Endothelial cell of umbilical vein (primary cell): ENCODE data around the gene PPP1R7. TPM values are rescaled to one million over a fixed set of nuclear protein-coding genes. Genes with fewer than 3 reads are reported as not detected.

ENCODE experiments used
- BruUV-seq: library from RNA; stranded (reverse); fragments of 400-500 nt; replicated peaks from 2 replicates; lab custom pipeline; 2021; lab: Mats Ljungman, UMichigan
- CTCF ChIA-PET: fragments of 300-600, 350-600 bp; sonication (Branson Sonifier 250); formaldehyde crosslinking; loops from one replicate; lab custom pipeline; 2021; ENCODE audit warnings: antibody characterized with exemption, inconsistent platforms; lab: Charles Lee
- POLR2A ChIA-PET: fragments of 300-600, 350-600 bp; sonication (Branson Sonifier 250); formaldehyde crosslinking; loops from one replicate; lab custom pipeline; 2021; ENCODE audit warnings: antibody characterized with exemption, inconsistent platforms; lab: Charles Lee
- DNase-seq: peaks from one replicate; pipeline ENCODE4 v3.0.0-alpha.2; 2011; ENCODE audit warnings: low read depth, low spot score
- FAIRE-seq: peaks from 2 replicates; lab custom pipeline; 2011; peaks lifted over from hg19 to GRCh38; lab: Jason Lieb, UNC
- H2AFZ ChIP-seq: 2 replicates; pipeline ENCODE4 v1.6.0; 2012; ENCODE audit warnings: low read depth, low read length, control low read depth, inconsistent platforms
- H3K27ac ChIP-seq: 2 replicates; pipeline ENCODE4 v1.5.1; 2011; ENCODE audit warnings: low read depth, mild to moderate bottlenecking, control low read depth, low read length, moderate library complexity; ENCODE audit not compliant: insufficient read depth
- H3K27me3 ChIP-seq, 2 experiments: 2 replicates each; pipeline versions ENCODE4 v1.6.0 to v1.6.1; 2011; ENCODE audit warnings: low read length in 2 of 2, mixed read lengths in 1 of 2; ENCODE audit not compliant: control insufficient read depth in 2 of 2, insufficient read depth in 2 of 2
- H3K36me3 ChIP-seq, 2 experiments: 2 replicates in 1 of 2; 3 replicates in 1 of 2; pipeline ENCODE4 v1.5.1; 2011; ENCODE audit warnings: low read length in 2 of 2, mild to moderate bottlenecking in 1 of 2, moderate library complexity in 1 of 2; ENCODE audit not compliant: control insufficient read depth in 2 of 2, insufficient read depth in 2 of 2; ENCODE audit errors: extremely low read depth in 1 of 2
- H3K4me1 ChIP-seq: 3 replicates; pipeline ENCODE4 v1.5.1; 2011; ENCODE audit warnings: mild to moderate bottlenecking, low read length; ENCODE audit not compliant: control insufficient read depth, insufficient read depth; ENCODE audit errors: extremely low read depth
- H3K4me2 ChIP-seq: 2 replicates; pipeline ENCODE4 v1.6.1; 2011; ENCODE audit warnings: low read length, control low read depth, mixed read lengths; ENCODE audit not compliant: insufficient read depth
- H3K4me3 ChIP-seq, 3 experiments: fragments of 200-600 bp in 1 of 3; sonication (generic), shearing (Covaris generic) in 1 of 3; replicated peaks in 1 of 3; 2 replicates each; pipeline ENCODE4 v1.5.1; 2011 to 2016; ENCODE audit warnings: control low read depth in 3 of 3, low read length in 3 of 3, mild to moderate bottlenecking in 2 of 3, inconsistent platforms in 1 of 3, low read depth in 1 of 3, moderate library complexity in 1 of 3; ENCODE audit not compliant: insufficient read depth in 1 of 3
- H3K79me2 ChIP-seq: 2 replicates; pipeline ENCODE4 v1.6.0; 2012; ENCODE audit warnings: low read length, inconsistent platforms; ENCODE audit not compliant: control insufficient read depth, insufficient read depth
- H3K9ac ChIP-seq: replicated peaks from 2 replicates; pipeline ENCODE3; 2011; ENCODE audit warnings: low read length, control low read depth; ENCODE audit not compliant: insufficient read depth; ENCODE audit errors: extremely low read depth
- H3K9me1 ChIP-seq: replicated peaks from 3 replicates; pipeline ENCODE4 v1.6.0; 2011; ENCODE audit warnings: mild to moderate bottlenecking, low read length; ENCODE audit not compliant: control insufficient read depth, insufficient read depth; ENCODE audit errors: extremely low read depth
- H3K9me3 ChIP-seq: replicated peaks from 2 replicates; pipeline ENCODE4 v1.5.1; 2012; ENCODE audit warnings: low read length, inconsistent platforms; ENCODE audit not compliant: control insufficient read depth, insufficient read depth
- H4K20me1 ChIP-seq: replicated peaks from 2 replicates; pipeline ENCODE3; 2011; ENCODE audit warnings: mild to moderate bottlenecking, low read length; ENCODE audit not compliant: control insufficient read depth, insufficient read depth; ENCODE audit errors: extremely low read depth
- CTCF ChIP-seq, 2 donors: IDR thresholded peaks; 1 replicate in 1 of 2; 2 replicates in 1 of 2; pipeline ENCODE4 v1.5.1; 2011; ENCODE audit warnings: low read length in 2 of 2, mild to moderate bottlenecking in 2 of 2, moderate library complexity in 2 of 2, control low read depth in 1 of 2, inconsistent platforms in 1 of 2, low read depth in 1 of 2; ENCODE audit not compliant: insufficient read depth in 1 of 2; ENCODE audit errors: extremely low read depth in 1 of 2
- FOS ChIP-seq: IDR thresholded peaks from 2 replicates; pipeline ENCODE4 v1.6.1; 2011; ENCODE audit warnings: mild to moderate bottlenecking, low read length, moderate library complexity, borderline replicate concordance; ENCODE audit not compliant: insufficient read depth
- GATA2 ChIP-seq: IDR thresholded peaks from 2 replicates; pipeline ENCODE4 v1.7.0; 2011; ENCODE audit warnings: low read depth, mild to moderate bottlenecking, moderate library complexity, mixed read lengths, low read length; ENCODE audit not compliant: insufficient read length, insufficient read depth
- JUN ChIP-seq: IDR thresholded peaks from 2 replicates; pipeline ENCODE4 v1.6.1; 2011; ENCODE audit warnings: borderline replicate concordance, low read depth; ENCODE audit not compliant: insufficient read length, insufficient read depth
- MYC ChIP-seq: IDR thresholded peaks from one replicate; pipeline ENCODE4 v1.6.1; 2011; ENCODE audit warnings: mild to moderate bottlenecking, low read depth, low read length
- POLR2A ChIP-seq: IDR thresholded peaks from 2 replicates; pipeline ENCODE4 v1.6.1; 2012; ENCODE audit warnings: low read depth, mild to moderate bottlenecking, control low read depth, low read length
- POLR2AphosphoS5 ChIP-seq: IDR thresholded peaks from 2 replicates; pipeline ENCODE4 v1.6.1; 2012; ENCODE audit warnings: low read depth, mild to moderate bottlenecking, control low read depth, low read length, moderate library complexity; ENCODE audit not compliant: insufficient read depth
- dilution Hi-C: fragments of 300-500 bp; cut with MboI; formaldehyde crosslinking; loops from one replicate; pipeline ENCODE4 v1.15.0; 2019; ENCODE audit warnings: low sequenced_read_pairs; ENCODE audit not compliant: extremely low pct_ligation_motif_present
- intact Hi-C: fragments of 100-400 bp; cut with micrococcal nuclease; formaldehyde crosslinking; loops from one replicate; pipeline ENCODE4 v1.10.0; 2022
- polyA plus RNA-seq, 4 experiments: library from polyadenylated mRNA; depleted of rRNA in 3 of 4; stranded (reverse) in 3 of 4; unstranded in 1 of 4; fragments of >200 nt; gene quantifications; 2 replicates each; pipeline versions ENCODE4 v1.2.1 to v1.2.3, GENCODE V29; 2011 to 2012; ENCODE audit warnings: missing spikeins in 1 of 4
- total RNA-seq: library from RNA; stranded (reverse); gene quantifications from 2 replicates; pipeline ENCODE4 v1.2.3, GENCODE V29; 2021
- TF ChIP-seq, protein P1 (sequence below): IDR thresholded peaks from 2 replicates; pipeline ENCODE4 v1.6.1; 2011; ENCODE audit not compliant: insufficient read depth, insufficient read length

Gene PPP1R7
- total and polyA plus RNA-seq, 2 donors (not counting 3 experiments of a cell fraction or from before 2014, with no cell fraction given), result 30.3 to 60.8 TPM

DNA sequence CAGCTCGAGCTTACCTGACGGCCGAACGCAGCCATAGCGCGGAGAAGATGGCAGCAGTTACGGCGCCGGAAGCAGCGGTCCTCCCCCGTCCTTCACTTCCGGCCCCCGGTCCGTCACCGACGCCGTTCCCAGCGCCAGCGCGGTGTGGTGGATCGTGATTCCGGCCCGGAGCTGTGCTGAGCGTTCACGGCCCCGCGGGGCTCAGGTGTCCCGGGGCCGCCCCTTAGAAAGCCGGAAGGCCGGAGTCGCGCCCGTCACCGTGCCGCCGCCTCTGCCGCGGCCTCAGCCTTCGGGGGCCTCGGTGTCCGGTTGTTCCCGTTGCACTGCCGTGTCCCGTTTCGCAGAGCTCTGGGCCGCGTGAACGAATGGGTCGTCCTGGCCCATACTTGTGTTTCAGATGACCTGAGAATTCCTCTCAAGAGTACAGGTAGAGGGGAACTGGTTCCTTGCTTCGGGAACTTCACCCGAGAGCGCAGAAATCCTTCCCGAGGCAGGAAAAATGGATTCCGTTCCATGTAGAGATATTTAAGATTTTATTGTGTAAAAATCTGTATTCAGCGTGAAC is 47.9 kb upstream of the PPP1R7 start, which contains the start of gene MTERF4:
Gene MTERF4, minus strand, starts transcription at position 49 of the 565 bp plus-strand sequence. Its CDS starts 14 bp downstream, at position 35.
- CTCF ChIA-PET, result interaction anchor here (0.7 to 1.6 kb wide), 3 partner anchors 9 to 188 kb away, joined by 3 to 10 read pairs (median 4); no protein-coding TSS in a partner anchor
- TSS peak; percentile 92 for BruUV-seq

More for the DNA sequence above, 47.9 kb upstream of the PPP1R7 start, which contains the start of gene MTERF4:
- FAIRE-seq (peak; percentile 84), DNase-seq (peak; percentile 78)
- POLR2A ChIA-PET, result no interaction called here
- no peak for TF ChIP-seq JUN
- no peak for TF ChIP-seq FOS
- TF ChIP-seq POLR2A, result peak; percentile 89
- TF ChIP-seq CTCF (IDR thresholded peaks at IDR 0.05; ENCODE audit: extremely low read depth in 1 of 2, insufficient read depth in 1 of 2, low read depth in 1 of 2, low read length in 2 of 2), result no peak
- peak; percentile 93 for TF ChIP-seq POLR2AphosphoS5
- peak; percentile 17 for TF ChIP-seq MYC
- TF ChIP-seq GATA2, result no peak
- TF ChIP-seq, protein P1, sequence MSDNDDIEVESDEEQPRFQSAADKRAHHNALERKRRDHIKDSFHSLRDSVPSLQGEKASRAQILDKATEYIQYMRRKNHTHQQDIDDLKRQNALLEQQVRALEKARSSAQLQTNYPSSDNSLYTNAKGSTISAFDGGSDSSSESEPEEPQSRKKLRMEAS, result no peak
- no peaks in the 10 kb centered on the region for H3K36me3 ChIP-seq
- H3K27ac ChIP-seq, result peak within 1 kb of the TSS; percentile 72
- no peaks in the 10 kb centered on the region for H4K20me1 ChIP-seq
- peak within 1 kb of the TSS; percentile 97 for H2AFZ ChIP-seq
- H3K9me3 ChIP-seq, result no peaks in the 10 kb centered on the region
- H3K27me3 ChIP-seq, result no peaks in the 10 kb centered on the region
- dilution Hi-C loops (no loop called here), intact Hi-C loops (loop anchor here (1.0 to 5.0 kb wide), 3 partner anchors 48 to 120 kb away; partner anchors contain the start of gene PPP1R7)
- peaks cover 12% of the 10 kb centered on the region for H3K4me1 ChIP-seq
- peak within 1 kb of the TSS; percentile 93 for H3K9ac ChIP-seq
- peak within 1 kb of the TSS; percentile 97 for H3K4me2 ChIP-seq
- no peaks in the 10 kb centered on the region for H3K9me1 ChIP-seq
- H3K79me2 ChIP-seq, result peaks cover 22% of the 10 kb centered on the region
- peak within 1 kb of the TSS; percentile 70 to 99 (median 84) for H3K4me3 ChIP-seq
